Adipose tissue (tissue), 3 donors: ENCODE data around the gene PRKCE. TPM values are rescaled to one million over a fixed set of nuclear protein-coding genes. Genes with fewer than 3 reads are reported as not detected.

Experiments
- H3K27ac ChIP-seq: one replicate; pipeline ENCODE4 v1.5.1; 2013; ENCODE audit warnings: low read depth, low read length
- WGBS, 3 donors: extraction: QIAGEN DNeasy Blood & Tissue Kit; methylation state at CpG; one replicate each; pipeline ENCODE4 v1.1.7; 2013; 5-methylcytosine and 5-hydroxymethylcytosine counted together
- polyA plus RNA-seq, 3 donors: library from polyadenylated mRNA; stranded (reverse); fragments of 200-250 nt; gene quantifications; one replicate each; pipeline ENCODE4 v1.2.3, GENCODE V29; 2013
- donor health status: healthy with polysubstance abuse.
- donor health status: Bipolar disorder and iron deficiency.
- donor health status: healthy.

Gene PRKCE
- polyA plus RNA-seq, 3 donors = 2.8 to 4.6 (median 3.5) TPM

DNA sequence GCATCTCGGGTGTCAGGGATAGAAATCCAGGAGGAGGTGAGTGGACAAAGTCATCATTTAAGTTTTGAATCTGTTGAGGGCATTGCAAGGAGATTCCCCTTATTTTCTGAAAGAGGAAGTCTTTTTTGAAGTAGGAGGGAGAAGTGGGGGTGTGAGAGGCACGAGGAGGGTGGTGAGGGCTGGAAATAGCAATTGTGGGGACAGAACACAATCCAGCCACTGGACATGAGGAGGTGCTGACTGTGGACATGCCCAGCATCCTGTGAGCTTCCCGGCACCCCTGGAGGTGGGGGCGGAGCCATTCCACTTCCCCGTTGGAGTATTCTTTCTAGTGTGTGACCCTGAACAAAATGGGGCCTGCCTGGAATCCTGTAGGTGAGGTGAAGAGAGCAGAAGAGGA lies 335.0 kb downstream of the PRKCE start:
- WGBS, 3 donors = 51 to 68% (median 54%) methylated on average over 5 of the region's 5 CpGs
- no peak overlapping the region for H3K27ac ChIP-seq

DNA sequence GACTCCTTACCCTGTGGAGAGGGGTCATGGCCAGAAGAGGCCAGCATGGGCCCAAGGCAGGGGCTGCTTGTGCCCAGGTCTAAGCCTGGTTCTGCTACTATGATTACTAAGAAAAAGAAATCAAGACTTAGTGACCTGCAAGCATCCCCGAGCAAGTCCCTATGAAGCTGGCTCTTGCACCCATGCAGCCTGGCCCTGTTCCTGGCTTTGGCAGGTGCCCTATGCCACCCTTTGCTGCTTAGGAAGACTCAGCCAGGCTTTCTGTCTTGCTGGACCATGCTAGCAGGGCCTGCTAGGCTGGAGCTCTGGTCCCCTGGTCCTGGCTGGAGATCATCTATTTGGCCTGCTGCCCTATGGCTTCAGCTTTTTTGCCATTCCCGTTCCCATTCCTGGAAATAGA lies 336.4 kb downstream of the PRKCE start:
- H3K27ac ChIP-seq = no peak overlapping the region
- 68 to 81% (median 75%) methylated on average over 2 of the region's 2 CpGs for WGBS, 3 donors

DNA sequence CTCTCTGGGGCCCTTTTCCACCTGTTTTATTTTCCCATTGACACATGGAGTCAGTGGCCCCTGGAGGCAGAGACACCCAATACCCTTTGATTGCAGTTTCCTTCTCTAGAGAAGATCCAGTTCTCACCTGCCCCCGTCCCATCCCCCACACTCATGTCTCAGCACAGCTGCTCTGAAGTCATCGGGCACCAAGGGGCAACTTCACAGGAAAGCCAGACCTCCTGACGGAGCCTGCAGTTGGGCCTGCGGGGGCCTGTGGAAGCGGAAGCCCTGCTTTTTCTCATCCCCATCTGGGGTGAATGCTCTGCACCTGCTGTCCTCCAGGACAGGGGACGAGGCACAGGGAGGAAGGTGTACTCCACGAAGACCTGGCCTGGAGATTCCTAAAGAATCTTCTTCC lies 337.4 kb downstream of the PRKCE start:
- WGBS, 3 donors = 93 to 94% (median 94%) methylated on average over 7 of the region's 7 CpGs
- no peak overlapping the region for H3K27ac ChIP-seq

DNA sequence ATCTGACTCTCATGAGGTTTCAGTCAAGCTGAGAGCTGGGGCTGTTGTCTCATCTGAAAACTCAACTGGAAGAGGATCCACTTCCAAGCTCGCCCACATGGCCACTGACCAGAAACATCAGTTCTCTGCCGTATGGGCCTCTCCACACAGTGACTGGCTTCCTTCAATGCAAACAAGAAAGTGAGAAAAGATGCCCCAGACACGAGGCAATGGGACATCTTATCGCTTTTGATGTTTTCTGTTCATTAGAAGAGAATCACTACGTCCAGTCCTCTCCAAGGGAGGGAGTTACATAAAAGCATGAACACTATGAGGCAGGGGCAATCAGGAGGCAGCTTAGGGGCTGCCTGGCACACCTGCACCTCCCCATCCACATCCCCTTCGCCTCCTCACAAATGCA lies 338.7 kb downstream of the PRKCE start:
- no peak overlapping the region for H3K27ac ChIP-seq
- WGBS, 3 donors = 87 to 97% (median 90%) methylated on average over 6 of the region's 6 CpGs

DNA sequence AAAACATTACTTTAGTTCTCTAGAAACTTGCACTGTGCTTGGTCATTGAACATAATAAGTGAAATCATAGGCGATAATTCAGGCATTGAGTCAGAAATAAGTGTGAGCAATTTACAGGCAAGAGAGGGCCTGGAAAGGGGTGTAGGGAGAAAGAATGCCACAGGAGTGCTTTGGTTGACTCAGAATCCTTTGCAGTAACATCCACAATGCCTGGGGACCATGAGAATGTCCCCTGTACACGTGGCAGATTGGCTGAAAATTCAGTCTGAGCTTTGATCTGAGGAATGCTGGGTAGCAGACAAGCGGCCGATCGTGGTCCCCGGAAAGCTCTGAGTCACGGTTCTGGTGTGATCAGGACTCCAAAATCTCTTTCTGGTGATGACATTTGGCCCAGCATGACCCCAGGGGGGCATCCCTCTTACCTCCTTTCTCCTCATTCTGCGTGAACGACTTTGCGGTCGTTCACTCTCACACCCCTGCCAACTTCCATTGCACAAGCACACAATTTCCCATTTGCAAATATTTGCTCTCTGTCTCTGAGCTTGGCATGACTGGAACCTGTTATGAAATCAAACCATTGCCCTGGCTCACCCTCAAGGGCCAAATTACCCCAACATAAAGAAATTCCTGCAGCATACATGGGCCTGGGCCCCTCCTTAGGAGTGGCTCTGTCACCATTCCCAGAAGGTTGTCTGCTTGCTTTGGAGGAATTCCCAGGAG lies 340.7 kb downstream of the PRKCE start:
- WGBS, 3 donors = 29 to 46% (median 42%) methylated on average over 11 of the region's 11 CpGs

DNA sequence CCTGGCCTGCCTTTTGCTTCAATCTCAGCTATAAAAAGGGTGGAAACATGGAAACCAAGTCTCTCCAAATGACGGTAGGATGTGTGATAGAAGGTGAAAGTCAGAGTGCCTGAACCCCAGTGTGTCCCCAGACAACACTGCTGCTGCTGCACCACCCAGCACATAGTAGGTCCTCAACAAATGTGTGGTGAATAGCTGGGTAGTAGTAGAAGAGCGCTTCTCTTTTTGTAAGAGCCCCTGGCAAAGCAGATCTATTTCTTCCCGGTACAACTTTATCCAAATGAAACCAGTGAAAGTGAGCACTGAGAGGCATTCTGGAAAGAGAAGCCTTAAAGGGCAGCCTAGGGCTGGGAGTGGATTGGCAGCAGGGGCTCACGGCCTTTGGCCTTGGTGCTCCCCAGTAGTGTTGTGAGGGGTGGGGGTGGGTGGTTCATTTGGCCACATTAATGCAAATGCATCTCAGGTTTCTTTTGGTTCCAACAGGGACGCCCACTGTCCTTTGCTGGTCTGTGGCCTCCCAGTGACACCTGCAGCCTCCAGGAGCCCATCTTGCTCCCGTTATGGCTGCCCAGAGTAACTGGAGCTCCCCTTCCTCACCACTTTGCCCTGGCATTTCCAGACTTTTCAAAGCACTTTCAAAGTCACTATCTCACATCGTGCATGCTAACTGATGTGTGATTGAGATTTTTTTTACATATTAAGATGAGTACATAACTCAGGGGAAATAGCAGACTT lies 341.4 kb downstream of the PRKCE start:
- 47 to 63% (median 52%) methylated on average over 7 of the region's 7 CpGs for WGBS, 3 donors
- no peak overlapping the region for H3K27ac ChIP-seq

More for the DNA sequence above, 340.7 kb downstream of the PRKCE start:
- H3K27ac ChIP-seq = no peak overlapping the region

DNA sequence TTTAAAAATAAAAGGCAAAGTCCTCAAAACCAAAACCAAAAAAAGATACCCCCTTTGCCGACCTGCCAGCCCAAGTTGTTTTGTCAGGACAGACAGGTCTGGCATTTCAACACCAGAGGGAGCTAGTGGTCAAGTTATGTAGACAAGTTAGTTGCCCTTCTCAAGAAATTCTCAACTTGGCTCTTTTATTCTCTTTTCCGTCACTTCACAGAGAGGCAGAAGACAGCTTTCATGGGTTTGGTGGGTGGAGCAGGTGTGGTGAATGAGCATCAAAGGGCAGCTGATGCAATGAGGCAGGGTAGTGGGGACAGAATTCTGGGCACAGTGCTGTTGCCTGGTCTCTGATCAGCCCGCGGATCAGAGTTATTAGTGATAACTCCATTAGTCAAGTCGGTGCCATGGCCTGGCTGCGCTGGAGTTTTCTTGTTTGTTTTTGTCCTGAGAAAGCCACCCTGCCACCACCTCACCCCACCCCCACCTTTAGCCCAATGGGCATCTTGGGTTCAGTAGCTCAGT lies 342.1 kb downstream of the PRKCE start:
- no peak overlapping the region for H3K27ac ChIP-seq
- 15 to 62% (median 54%) methylated on average over 6 of the region's 6 CpGs for WGBS, 3 donors

DNA sequence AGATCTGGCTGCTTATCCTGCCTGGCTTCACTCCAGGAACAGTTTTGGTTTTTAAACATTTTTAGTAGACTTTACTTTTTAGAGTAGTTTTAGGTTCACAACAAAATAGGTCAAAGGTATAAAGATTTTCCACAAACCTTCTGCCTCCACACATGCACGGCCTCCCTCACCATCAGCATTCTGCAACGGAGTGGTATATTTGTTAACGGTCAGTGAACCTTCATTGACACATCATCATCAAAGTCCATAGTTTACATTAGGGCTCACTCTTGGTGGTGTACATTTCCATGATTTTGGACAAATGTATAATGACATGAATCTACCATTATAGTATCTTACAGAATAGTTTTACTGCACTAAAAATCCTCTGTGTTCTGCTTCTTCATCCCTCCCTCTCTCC lies 342.6 kb downstream of the PRKCE start:
- WGBS, 3 donors = 78 to 82% (median 79%) methylated on average over 3 of the region's 3 CpGs
- no peak overlapping the region for H3K27ac ChIP-seq

DNA sequence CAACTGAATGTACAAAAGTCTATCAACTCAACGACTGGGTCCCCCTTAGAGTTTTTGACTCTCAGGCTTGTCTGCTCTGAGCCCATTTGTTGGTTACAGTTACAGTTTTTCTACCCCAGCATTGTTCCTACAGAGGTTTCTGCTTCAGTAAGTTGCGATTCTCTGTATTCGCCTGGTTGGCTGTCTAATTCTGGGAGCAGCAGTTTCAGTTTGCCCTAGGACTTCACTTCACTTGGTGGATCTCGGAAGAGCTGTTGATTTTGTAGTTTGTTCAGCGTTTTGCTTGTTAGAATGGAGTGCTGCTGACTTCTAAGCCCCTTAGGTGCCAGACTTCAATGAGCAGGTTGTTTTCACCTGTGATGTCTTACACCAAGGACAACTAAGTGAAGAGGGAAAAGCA lies 349.2 kb downstream of the PRKCE start:
- peak overlapping the region; percentile 17 for H3K27ac ChIP-seq
- WGBS, 3 donors = 87 to 91% (median 89%) methylated on average over 5 of the region's 5 CpGs

DNA sequence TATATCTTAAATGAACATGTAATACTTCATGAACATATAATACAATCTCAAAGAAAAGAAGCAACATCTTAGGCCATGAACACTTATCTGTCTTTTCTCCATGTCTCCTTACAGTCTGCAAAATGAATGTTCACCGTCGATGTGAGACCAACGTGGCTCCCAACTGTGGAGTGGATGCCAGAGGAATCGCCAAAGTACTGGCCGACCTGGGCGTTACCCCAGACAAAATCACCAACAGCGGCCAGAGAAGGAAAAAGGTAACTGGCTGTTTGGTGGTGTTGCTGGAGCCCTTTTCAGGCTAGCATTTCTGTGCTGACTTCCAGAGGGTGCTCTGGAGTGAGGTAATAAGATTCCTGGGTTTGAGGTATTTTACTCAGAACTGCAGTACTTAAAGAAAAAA lies 349.8 kb downstream of the PRKCE start:
- no peak overlapping the region for H3K27ac ChIP-seq
- 69 to 98% (median 77%) methylated on average over 7 of the region's 7 CpGs for WGBS, 3 donors

DNA sequence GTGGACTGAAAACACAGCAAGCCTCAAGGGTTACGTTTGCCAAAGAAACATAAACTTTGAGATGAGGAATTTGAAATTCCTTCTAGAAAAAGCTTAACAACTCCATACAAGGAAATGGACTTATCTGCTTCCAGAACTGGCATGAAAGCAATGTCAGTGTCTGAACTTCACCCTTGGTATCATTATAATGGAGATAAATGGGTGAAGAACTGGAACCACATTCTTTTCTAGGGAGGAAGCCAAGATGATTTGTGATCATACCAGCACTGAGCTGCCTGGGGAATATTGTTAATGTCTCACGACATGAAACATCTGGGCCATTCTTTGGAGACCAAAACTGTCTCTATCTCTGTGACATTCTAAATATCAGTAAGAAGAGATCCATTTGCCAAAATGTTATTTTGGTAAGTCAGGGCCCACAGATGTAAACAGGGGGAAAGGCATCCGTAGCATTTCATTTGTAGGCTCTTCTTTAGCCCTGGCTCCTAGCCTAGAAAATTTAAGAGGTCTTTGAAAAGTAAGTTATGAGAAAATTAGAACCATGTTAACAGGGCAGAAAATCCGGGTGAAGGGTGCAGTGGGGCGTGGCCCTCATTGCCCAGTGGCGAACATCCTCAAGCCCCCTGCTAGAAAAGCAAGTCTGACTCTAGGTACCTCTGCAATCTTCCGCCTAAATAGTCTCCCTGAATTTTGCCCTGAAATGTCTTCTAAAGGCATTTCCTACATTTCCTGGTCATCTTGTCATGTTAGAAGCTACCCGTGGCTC lies 350.4 kb downstream of the PRKCE start:
- WGBS, 3 donors = 50 to 80% (median 62%) methylated on average over 8 of the region's 8 CpGs
- H3K27ac ChIP-seq = no peak overlapping the region

DNA sequence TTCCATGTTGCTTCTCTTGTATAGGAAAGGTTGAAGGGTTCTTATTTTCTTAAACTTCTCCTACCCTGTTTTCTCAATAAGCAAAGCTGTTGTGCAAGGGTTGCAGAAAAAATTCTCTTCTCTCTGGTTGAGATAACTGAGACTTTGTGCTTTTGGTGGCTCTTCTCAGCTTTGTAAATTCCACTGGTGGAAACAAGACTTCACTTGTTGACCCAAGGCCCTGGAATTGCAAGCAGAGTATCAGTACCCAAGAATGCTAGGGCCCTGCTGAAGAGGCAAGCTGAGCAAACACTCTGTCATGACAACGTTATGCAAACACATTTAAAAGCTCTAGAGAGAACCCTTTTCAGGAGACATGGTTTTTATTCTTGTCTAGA lies 351.0 kb downstream of the PRKCE start:
- 50 to 74% (median 54%) methylated on average over 1 of the region's 1 CpG for WGBS, 3 donors
- H3K27ac ChIP-seq = no peak overlapping the region

DNA sequence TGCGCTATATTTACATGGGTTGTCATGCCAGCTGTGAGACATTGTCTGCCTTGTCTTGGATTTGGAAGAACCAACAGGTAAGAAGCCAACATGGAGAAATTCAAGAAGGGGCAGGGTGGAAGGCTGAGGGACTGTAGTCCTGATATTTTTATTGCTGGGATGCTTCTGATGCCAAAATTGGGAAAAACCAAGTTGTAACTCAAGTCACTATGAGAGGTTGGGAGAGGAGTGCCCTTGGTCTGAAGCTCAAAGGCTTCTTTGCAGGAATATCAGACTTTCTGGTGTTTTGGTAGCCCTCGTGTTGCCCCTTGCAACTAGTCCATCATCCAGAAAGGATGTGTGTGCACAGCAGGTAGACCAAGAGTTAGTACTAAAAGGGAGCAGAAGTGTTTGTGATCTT lies 351.5 kb downstream of the PRKCE start:
- 95 to 97% (median 95%) methylated on average over 2 of the region's 2 CpGs for WGBS, 3 donors
- H3K27ac ChIP-seq = no peak overlapping the region

DNA sequence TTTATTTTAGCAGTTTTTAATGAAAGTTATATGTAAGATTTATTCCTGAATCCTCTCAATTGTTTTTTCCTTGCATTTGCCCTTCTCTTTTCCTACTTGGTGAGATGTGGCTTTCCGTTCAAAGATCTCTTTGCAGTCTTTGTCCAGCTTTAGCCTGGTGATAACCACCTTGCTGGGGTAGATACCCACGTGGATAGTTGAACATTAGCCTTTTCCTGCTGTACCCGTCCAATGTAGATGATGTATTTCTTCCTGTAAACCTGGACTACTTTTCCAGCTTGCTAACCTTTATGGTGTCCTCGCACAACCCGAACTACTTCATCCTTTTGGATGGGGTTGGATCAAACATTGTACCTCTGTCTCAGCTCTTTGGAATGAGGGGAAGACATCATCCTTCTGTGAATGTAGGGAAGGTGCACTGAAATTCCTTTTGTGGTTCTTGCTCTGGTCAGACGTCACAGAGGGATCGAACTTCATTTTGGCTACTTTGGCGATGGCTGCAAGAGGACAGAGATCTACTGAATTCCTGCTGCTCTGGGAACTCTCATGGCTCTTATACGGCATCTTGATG lies 352.5 kb downstream of the PRKCE start:
- WGBS, 3 donors = 82 to 90% (median 88%) methylated on average over 9 of the region's 9 CpGs
- H3K27ac ChIP-seq = no peak overlapping the region

DNA sequence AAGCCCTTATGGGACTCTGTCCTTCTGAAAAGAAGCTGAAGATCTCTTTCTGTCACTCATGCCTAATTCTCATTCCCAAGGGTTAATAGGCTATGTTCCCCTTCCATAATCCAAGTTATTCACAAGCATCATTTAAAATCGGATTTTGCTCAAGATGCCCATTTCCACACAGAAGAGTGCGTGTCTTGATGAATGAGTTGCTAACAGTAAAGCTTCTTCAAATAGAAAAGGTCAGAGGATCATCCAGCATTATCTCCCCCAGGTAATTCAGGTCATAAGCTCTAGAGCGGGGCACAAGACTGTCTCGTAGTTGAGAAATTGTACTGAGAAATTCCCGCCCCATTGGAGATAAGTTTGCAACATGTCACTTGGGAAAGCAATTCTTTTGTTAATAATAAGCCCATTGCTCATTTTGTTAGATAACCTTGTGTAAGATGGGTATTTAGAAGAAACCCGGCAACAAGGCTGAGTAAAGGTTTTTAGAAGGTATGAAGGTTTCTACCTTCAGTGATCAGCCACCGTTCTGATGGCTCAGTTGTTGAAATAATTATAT lies 355.1 kb downstream of the PRKCE start:
- H3K27ac ChIP-seq = no peak overlapping the region
- WGBS, 3 donors = 82 to 94% (median 94%) methylated on average over 7 of the region's 7 CpGs

DNA sequence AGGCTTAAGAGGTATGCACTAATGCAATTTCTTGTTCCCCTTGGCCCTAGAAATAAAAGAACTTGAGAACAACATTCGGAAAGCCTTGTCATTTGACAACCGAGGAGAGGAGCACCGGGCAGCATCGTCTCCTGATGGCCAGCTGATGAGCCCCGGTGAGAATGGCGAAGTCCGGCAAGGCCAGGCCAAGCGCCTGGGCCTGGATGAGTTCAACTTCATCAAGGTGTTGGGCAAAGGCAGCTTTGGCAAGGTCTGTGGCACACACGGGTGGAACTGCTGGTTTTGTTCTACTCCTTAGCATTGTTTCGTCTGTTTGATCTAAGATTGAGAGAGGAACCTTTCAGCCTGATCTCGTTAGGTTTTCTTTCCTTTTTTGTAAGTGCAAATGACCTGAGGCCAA lies 355.9 kb downstream of the PRKCE start:
- no peak overlapping the region for H3K27ac ChIP-seq
- WGBS, 3 donors = 93 to 94% (median 93%) methylated on average over 11 of the region's 11 CpGs

DNA sequence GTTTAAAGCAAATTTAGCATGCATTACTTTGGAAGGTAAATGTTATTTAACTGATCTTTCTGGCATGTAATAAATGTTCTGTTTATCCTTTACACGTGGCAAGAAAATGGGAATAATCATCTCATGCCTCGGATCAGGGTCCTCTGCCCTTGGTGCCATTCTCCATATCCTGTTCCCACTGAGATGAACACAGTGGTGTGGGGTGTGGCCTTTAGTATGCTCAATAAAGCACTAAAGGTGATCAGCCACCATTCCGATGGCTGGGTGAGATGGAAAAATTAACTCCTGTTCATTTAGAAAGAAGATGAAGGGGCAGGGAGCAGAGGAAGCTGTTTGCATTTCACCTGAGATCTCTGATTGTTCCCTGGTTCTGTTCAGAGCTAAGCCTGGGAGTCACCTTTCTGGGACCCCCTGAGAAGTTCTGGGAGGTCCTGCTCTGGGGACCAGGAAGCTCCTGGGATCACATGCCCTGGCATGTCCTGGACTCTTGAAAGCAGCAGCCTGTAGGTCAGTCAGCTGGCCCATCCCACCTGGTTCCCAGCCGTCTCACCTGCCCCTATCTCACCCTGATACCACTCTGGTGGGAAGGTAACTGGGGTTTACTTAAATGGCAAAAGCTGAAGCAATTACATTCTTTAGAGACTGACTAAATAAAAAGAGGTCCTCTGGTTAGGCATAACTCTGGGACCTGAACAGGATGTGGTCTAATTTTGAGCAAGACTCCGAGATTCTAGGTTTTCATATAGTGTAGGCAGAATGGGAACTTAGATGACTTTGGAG lies 356.8 kb downstream of the PRKCE start:
- WGBS, 3 donors = 60 to 65% (median 65%) methylated on average over 5 of the region's 5 CpGs

DNA sequence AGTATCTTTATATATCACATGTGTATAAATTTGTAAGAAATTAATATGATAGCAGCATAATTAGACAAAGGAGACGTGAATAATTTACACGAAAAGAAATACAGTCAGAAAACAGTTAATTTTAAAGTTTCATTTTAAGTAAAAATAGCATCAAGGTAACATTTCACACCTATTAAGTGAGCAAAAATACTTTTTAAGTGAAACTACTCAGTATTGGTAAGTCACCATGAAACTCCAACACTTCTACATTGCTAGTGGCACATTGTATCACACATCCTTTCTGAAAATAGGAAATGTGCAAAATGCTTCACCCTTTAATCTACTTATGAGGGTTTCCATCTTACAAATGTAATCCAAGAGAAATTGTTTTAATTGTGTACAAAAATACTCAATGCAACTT lies 357.8 kb downstream of the PRKCE start:
- H3K27ac ChIP-seq = no peak overlapping the region
- 91 to 96% (median 95%) methylated on average over 2 of the region's 2 CpGs for WGBS, 3 donors

More for the DNA sequence above, 356.8 kb downstream of the PRKCE start:
- no peak overlapping the region for H3K27ac ChIP-seq
